GM23338 (cell line): ENCODE data around the gene ACP5. TPM values are rescaled to one million over a fixed set of nuclear protein-coding genes. Genes with fewer than 3 reads are reported as not detected.

Source experiments
- ATAC-seq: fragments of 200-7000 bp; cut with Tn5 transposase; 3 replicates; pipeline ENCODE4 v1.9.1; 2020
- DNase-seq: peaks from one replicate; pipeline ENCODE4 v3.0.0-alpha.2; 2015; ENCODE audit warnings: low spot score
- H2AFZ ChIP-seq: fragments of 200-600 bp; sonication (generic); 2 replicates; pipeline ENCODE4 v1.8.0; 2016; ENCODE audit warnings: antibody characterized with exemption, mild to moderate bottlenecking, moderate library complexity
- H3F3A ChIP-seq: fragments of 200-600 bp; sonication (generic); replicated peaks from 2 replicates; pipeline ENCODE4 v1.8.0; 2017; ENCODE audit warnings: antibody characterized with exemption, mixed run types, low read depth
- H3K27ac ChIP-seq: fragments of 200-600 bp; sonication (generic); 2 replicates; pipeline ENCODE4 v1.6.1; 2016; ENCODE audit warnings: low read depth
- H3K27me3 ChIP-seq: fragments of 200-600 bp; sonication (generic); 2 replicates; pipeline ENCODE4 v1.8.0; 2016; ENCODE audit warnings: mild to moderate bottlenecking, mixed run types, moderate library complexity; ENCODE audit not compliant: insufficient read depth
- H3K36me3 ChIP-seq: fragments of 200-600 bp; sonication (generic); 2 replicates; pipeline ENCODE4 v1.8.0; 2016; ENCODE audit warnings: mild to moderate bottlenecking; ENCODE audit not compliant: insufficient read depth
- H3K4me1 ChIP-seq: fragments of 200-600 bp; sonication (generic); 2 replicates; pipeline ENCODE4 v1.8.0; 2016; ENCODE audit warnings: mild to moderate bottlenecking, moderate library complexity; ENCODE audit not compliant: insufficient read depth
- H3K4me2 ChIP-seq: fragments of 200-600 bp; sonication (generic); 2 replicates; pipeline ENCODE4 v1.7.1; 2017; ENCODE audit warnings: mixed run types
- H3K4me3 ChIP-seq: fragments of 200-600 bp; sonication (generic); 2 replicates; pipeline ENCODE4 v1.6.1; 2016; ENCODE audit warnings: mixed run types
- H3K79me2 ChIP-seq: fragments of 200-600 bp; sonication (generic); replicated peaks from 2 replicates; pipeline ENCODE4 v1.8.0; 2017; ENCODE audit warnings: mild to moderate bottlenecking; ENCODE audit not compliant: insufficient read depth
- H3K9me2 ChIP-seq: fragments of 200-600 bp; sonication (generic); 2 replicates; pipeline ENCODE4 v1.8.0; 2017; ENCODE audit not compliant: insufficient read depth
- H4K20me1 ChIP-seq: fragments of 200-600 bp; sonication (generic); replicated peaks from 2 replicates; pipeline ENCODE4 v1.8.0; 2017; ENCODE audit warnings: mild to moderate bottlenecking; ENCODE audit not compliant: insufficient read depth
- H3K27ac Mint-ChIP-seq: 2 replicates; pipeline ENCODE4 v1.8.0; 2020; ENCODE audit warnings: inconsistent platforms, mild to moderate bottlenecking, moderate library complexity, mixed read lengths
- H3K27me3 Mint-ChIP-seq: 3 replicates; pipeline ENCODE4 v1.8.0; 2022; ENCODE audit warnings: low read depth, mild to moderate bottlenecking, moderate library complexity, mixed read lengths, inconsistent platforms; ENCODE audit not compliant: insufficient read depth, poor library complexity
- H3K36me3 Mint-ChIP-seq: 3 replicates; pipeline ENCODE4 v1.8.0; 2021; ENCODE audit warnings: low read depth, mild to moderate bottlenecking, inconsistent platforms, moderate library complexity, mixed read lengths
- H3K4me1 Mint-ChIP-seq: 3 replicates; pipeline ENCODE4 v1.8.0; 2020; ENCODE audit warnings: mild to moderate bottlenecking, inconsistent platforms, mixed read lengths
- H3K4me3 Mint-ChIP-seq: 3 replicates; pipeline ENCODE4 v1.8.0; 2021; ENCODE audit warnings: moderate library complexity, mild to moderate bottlenecking, inconsistent platforms, mixed read lengths
- H3K9me3 Mint-ChIP-seq: 3 replicates; pipeline ENCODE4 v1.8.0; 2020; ENCODE audit warnings: moderate library complexity, mild to moderate bottlenecking, inconsistent platforms, mixed read lengths
- CREB1 ChIP-seq: fragments of 250-450 bp; sonication (Bioruptor Pico); IDR thresholded peaks from 2 replicates; pipeline ENCODE4 v1.5.0; 2020; ENCODE audit warnings: low read depth, mild to moderate bottlenecking, moderate library complexity
- ETS1 ChIP-seq: IDR thresholded peaks from 2 replicates; pipeline ENCODE4 v1.6.1; 2016; ENCODE audit warnings: antibody characterized with exemption
- EZH2phosphoT487 ChIP-seq: fragments of 200-600 bp; sonication (generic); IDR thresholded peaks from one replicate; pipeline ENCODE4 v1.8.1; 2018; ENCODE audit warnings: antibody characterized with exemption; ENCODE audit not compliant: unreplicated experiment
- NANOG ChIP-seq: IDR thresholded peaks from 2 replicates; pipeline ENCODE4 v1.6.1; 2016; ENCODE audit warnings: antibody characterized with exemption, borderline replicate concordance
- POLR2AphosphoS5 ChIP-seq: IDR thresholded peaks from 2 replicates; pipeline ENCODE4 v1.6.1; 2016; ENCODE audit warnings: antibody characterized with exemption, low read depth
- REST ChIP-seq: IDR thresholded peaks from one replicate; pipeline ENCODE4 v1.6.1; 2018; ENCODE audit warnings: antibody characterized with exemption; ENCODE audit not compliant: unreplicated experiment
- ZNF114 ChIP-seq: fragments of 250-450 bp; sonication (Bioruptor Pico); IDR thresholded peaks from 2 replicates; pipeline ENCODE4 v1.5.0; 2020; ENCODE audit warnings: mild to moderate bottlenecking, moderate library complexity
- ZNF331 ChIP-seq: fragments of 250-450 bp; sonication (Bioruptor Pico); IDR thresholded peaks from 2 replicates; pipeline ENCODE4 v1.5.0; 2020; ENCODE audit warnings: low read depth, mild to moderate bottlenecking, moderate library complexity
- polyA plus RNA-seq: library from polyadenylated mRNA; unstranded; fragments of >200 nt; fragmentation: Nextera tagmentation; extraction: Ambion mirVana; gene quantifications from 2 replicates; pipeline ENCODE4 v1.2.1, GENCODE V29; 2016
- total RNA-seq: library from RNA; depleted of rRNA; stranded (reverse); fragments of >200 nt; shearing (Covaris generic); gene quantifications from 2 replicates; pipeline ENCODE4 v1.2.3, GENCODE V29; 2014
- TF ChIP-seq, protein P1 (sequence below), 2 experiments: fragments of 200-600 bp in 1 of 2; sonication (generic) in 1 of 2; conservative IDR thresholded peaks; 2 replicates each; pipeline versions ENCODE4 v1.5.1 to v1.6.1; 2016 to 2017; ENCODE audit warnings: antibody characterized with exemption in 2 of 2, low read depth in 2 of 2, mild to moderate bottlenecking in 2 of 2, moderate library complexity in 1 of 2

ACP5 gene
- total and polyA plus RNA-seq, 2 experiments from 2014 or later = 6.7 to 12.8 TPM

DNA sequence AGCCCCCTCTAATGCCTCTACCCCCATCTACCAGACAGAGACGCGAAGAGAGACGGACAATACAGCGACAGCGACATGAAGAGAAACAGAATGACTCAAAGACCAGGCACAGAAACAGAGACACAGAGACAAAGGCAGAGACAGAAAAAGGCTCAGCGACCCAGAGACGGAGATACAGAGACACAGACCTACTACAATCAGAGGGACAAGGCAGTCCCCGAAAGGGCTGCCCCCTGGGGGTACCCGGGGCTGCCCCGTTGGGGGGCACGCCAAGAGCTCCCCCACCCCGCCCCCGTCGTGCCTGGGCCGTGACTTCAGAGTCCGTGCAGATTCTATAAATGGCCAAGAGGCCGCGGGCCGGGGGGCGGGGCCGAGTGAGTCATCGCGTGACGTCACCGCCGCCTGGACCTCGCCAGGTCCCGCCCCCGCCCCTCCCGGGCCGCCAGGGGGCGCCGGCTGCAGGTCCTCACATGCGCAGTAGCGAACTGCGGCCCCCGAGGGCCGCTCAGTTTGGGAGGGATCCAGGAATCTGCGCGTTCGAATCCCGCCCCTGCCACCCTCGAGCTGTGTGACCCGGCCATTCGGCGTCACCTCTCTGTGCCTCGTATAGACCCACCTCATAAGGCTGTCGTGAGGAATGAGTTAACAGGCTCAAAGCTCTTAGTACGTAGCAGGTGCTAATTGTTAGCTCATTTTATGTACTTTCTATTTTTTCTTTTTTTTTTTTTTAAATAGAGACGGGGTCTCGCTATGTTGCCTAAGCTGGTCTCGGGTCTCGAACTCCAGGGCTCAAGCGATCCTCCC is 41.5 kb downstream of the ACP5 start:
- Mint-ChIP-seq H3K4me3 (peak overlapping the region; percentile 70), H3K4me1 (peaks cover 23% of the 10 kb centered on the region), H3K27me3 (peaks cover 23% of the 10 kb centered on the region), H3K27ac (peak overlapping the region; percentile 18; the same call in 1 of the 2 replicates), H3K36me3 (no peaks in the 10 kb centered on the region), H3K9me3 (no peaks in the 10 kb centered on the region)
- Histone ChIP-seq H3K4me3 (peak overlapping the region; percentile 71), H3K79me2 (no peaks in the 10 kb centered on the region), H3K4me1 (peaks cover 18% of the 10 kb centered on the region), H2AFZ (peak overlapping the region; percentile 99), H3K27me3 (peaks cover 5% of the 10 kb centered on the region; the same call in 1 of the 2 replicates), H4K20me1 (no peaks in the 10 kb centered on the region), H3K9me2 (no peaks in the 10 kb centered on the region), H3K27ac (0 out of 2 replicates have a peak overlapping the region, but pooled peaks have one; percentile 45), H3K4me2 (peak overlapping the region; percentile 98), H3F3A (peaks cover 9% of the 10 kb centered on the region; the same call in 1 of the 2 replicates), H3K36me3 (no peaks in the 10 kb centered on the region)
- DNase-seq (peak; percentile 94), ATAC-seq (peak; percentile 37)
- TF ChIP-seq REST (no peak), POLR2AphosphoS5 (peak; percentile 64; the same call in 1 of the 2 replicates), ZNF114 (CRISPR knock-in tag) (no peak), CREB1 (CRISPR knock-in tag) (peak; percentile 99), EZH2phosphoT487 (no peak)
- TF ChIP-seq, protein P1, sequence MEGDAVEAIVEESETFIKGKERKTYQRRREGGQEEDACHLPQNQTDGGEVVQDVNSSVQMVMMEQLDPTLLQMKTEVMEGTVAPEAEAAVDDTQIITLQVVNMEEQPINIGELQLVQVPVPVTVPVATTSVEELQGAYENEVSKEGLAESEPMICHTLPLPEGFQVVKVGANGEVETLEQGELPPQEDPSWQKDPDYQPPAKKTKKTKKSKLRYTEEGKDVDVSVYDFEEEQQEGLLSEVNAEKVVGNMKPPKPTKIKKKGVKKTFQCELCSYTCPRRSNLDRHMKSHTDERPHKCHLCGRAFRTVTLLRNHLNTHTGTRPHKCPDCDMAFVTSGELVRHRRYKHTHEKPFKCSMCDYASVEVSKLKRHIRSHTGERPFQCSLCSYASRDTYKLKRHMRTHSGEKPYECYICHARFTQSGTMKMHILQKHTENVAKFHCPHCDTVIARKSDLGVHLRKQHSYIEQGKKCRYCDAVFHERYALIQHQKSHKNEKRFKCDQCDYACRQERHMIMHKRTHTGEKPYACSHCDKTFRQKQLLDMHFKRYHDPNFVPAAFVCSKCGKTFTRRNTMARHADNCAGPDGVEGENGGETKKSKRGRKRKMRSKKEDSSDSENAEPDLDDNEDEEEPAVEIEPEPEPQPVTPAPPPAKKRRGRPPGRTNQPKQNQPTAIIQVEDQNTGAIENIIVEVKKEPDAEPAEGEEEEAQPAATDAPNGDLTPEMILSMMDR (conservative IDR thresholded peaks at IDR 0.05; ENCODE audit: low read depth in 2 of 2) = peak; percentile 74 to 85

DNA sequence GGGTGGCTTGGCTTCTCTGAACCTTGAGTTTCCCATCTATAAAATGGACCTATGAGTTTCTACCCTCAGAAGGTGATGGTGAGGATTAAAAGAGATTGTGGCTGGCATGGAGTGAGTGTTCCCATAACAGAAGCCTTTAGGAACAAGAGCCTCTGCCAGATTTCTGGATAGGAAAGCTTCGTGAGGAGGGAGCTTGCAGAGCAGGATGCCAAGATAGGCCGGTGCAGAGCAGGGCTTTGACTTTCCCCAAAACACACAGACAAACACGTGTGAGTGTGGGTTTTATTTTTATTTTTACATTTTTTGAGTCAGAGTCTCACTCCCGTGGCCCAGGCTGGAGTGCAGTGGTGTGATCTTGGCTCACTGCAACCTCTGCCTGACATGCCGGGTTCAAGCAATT is 42.5 kb downstream of the ACP5 start:
- Histone ChIP-seq H2AFZ (no peak overlapping the region), H3K27ac (no peak overlapping the region), H4K20me1 (no peaks in the 10 kb centered on the region), H3K36me3 (no peaks in the 10 kb centered on the region), H3K9me2 (no peaks in the 10 kb centered on the region), H3K27me3 (peaks cover 5% of the 10 kb centered on the region; the same call in 1 of the 2 replicates), H3F3A (peaks cover 9% of the 10 kb centered on the region; the same call in 1 of the 2 replicates), H3K4me2 (no peak overlapping the region), H3K4me3 (no peak overlapping the region), H3K4me1 (peaks cover 13% of the 10 kb centered on the region; the same call in 1 of the 2 replicates), H3K79me2 (no peaks in the 10 kb centered on the region)
- Mint-ChIP-seq H3K4me1 (peaks cover 17% of the 10 kb centered on the region), H3K4me3 (peak overlapping the region; percentile 16; the same call in 1 of the 3 replicates), H3K36me3 (peaks cover 3% of the 10 kb centered on the region; the same call in 1 of the 3 replicates), H3K27ac (peak overlapping the region; percentile 68; the same call in 1 of the 2 replicates), H3K9me3 (no peaks in the 10 kb centered on the region), H3K27me3 (peaks cover 27% of the 10 kb centered on the region)
- ATAC-seq (no peak), DNase-seq (no peak)
- TF ChIP-seq ZNF331 (CRISPR knock-in tag) (no peak), ETS1 (no peak), NANOG (no peak), REST (no peak), CREB1 (CRISPR knock-in tag) (no peak)
- TF ChIP-seq, protein P1 (conservative IDR thresholded peaks at IDR 0.05; ENCODE audit: low read depth in 2 of 2) = no peak
